Choroid plexus epithelial cell (primary cell): ENCODE measurements around the gene PROM2.

Experiments
- DNase-seq: peaks from one replicate; pipeline ENCODE4 v3.0.0-alpha.2; 2010; ENCODE audit warnings: low read depth
- H3K4me3 ChIP-seq: 2 replicates; pipeline ENCODE4 v1.5.1; 2011; ENCODE audit warnings: low read depth, mild to moderate bottlenecking, control low read depth, low read length, moderate library complexity
- TF ChIP-seq, protein P1 (sequence below): conservative IDR thresholded peaks from 2 replicates; pipeline ENCODE4 v1.5.1; 2011; ENCODE audit warnings: low read depth, mild to moderate bottlenecking, control low read depth, inconsistent platforms, low read length, moderate library complexity

The PROM2 gene

DNA sequence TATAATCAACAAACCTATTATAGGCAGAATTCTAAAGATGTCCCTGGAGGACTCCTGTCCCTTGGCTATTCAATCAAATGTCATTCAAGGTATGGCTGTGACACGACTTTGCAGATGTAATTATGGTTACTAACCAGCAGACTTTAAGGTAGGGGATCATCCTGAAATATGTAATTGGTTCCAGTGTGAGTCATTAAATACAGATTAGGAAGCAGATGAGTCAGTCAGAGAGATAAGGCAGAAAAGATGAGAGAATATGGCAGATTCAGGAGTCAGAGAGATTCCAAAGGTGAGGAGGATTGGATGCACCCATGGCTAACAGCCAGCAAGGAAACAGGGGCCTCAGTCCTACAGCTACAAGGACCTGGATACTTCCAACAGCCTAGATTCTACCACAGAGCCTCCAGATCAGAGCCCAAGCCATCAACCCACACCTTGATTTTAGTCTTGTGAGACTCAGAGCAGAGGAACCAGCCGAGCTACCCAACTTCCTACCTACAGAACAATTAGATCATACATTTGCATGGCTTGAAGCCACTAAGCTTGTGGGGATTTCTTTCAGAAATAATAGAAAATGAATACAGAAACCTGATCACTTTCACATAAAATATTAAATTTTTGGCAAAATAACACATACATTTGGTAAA is 11.2 kb upstream of the PROM2 start:
- H3K4me3 ChIP-seq: no peak overlapping the region
- DNase-seq: no peak
- TF ChIP-seq, protein P1, sequence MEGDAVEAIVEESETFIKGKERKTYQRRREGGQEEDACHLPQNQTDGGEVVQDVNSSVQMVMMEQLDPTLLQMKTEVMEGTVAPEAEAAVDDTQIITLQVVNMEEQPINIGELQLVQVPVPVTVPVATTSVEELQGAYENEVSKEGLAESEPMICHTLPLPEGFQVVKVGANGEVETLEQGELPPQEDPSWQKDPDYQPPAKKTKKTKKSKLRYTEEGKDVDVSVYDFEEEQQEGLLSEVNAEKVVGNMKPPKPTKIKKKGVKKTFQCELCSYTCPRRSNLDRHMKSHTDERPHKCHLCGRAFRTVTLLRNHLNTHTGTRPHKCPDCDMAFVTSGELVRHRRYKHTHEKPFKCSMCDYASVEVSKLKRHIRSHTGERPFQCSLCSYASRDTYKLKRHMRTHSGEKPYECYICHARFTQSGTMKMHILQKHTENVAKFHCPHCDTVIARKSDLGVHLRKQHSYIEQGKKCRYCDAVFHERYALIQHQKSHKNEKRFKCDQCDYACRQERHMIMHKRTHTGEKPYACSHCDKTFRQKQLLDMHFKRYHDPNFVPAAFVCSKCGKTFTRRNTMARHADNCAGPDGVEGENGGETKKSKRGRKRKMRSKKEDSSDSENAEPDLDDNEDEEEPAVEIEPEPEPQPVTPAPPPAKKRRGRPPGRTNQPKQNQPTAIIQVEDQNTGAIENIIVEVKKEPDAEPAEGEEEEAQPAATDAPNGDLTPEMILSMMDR: no peak

DNA sequence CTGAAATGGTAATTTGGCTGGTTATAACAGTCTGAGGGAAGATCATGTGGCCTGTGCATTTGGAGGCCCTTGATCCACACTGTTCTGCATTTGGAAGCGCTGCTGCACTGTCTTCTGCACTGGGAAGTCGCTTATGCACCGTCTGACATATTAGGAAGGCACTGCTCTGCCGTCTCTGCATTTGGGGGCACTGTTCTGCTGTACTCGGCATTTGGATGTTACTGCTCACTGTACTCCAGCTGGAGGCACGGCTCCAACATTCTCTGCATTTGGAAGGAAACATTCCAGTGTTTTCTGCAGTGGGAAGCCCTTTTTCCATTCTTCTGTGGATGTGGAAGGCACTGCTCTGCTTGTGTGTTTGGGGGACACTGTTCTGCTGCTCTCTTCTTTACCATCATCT is 9.6 kb upstream of the PROM2 start:
- DNase-seq: no peak
- TF ChIP-seq, protein P1: no peak
- no peak overlapping the region for H3K4me3 ChIP-seq

DNA sequence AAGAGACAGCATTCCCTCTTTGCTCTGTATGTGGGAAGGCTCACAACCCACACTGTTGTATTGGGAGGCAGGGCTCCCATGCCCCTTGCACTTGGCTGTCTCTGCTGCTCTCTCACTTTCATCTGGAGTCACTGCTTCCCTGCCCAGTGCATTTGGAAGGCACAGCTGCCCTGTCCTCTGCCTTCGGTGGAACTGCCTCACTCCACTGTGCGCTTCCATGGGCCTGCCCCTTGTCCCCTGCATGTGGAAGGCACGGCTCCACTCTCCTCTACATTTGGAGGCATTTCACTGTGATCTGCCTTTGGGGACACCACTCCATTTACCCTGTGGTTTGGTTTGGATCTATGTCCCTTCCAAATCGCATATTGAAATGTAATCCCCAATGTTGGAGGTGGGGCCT is 9.1 kb upstream of the PROM2 start:
- no peak for DNase-seq
- no peak overlapping the region for H3K4me3 ChIP-seq
- TF ChIP-seq, protein P1: no peak

DNA sequence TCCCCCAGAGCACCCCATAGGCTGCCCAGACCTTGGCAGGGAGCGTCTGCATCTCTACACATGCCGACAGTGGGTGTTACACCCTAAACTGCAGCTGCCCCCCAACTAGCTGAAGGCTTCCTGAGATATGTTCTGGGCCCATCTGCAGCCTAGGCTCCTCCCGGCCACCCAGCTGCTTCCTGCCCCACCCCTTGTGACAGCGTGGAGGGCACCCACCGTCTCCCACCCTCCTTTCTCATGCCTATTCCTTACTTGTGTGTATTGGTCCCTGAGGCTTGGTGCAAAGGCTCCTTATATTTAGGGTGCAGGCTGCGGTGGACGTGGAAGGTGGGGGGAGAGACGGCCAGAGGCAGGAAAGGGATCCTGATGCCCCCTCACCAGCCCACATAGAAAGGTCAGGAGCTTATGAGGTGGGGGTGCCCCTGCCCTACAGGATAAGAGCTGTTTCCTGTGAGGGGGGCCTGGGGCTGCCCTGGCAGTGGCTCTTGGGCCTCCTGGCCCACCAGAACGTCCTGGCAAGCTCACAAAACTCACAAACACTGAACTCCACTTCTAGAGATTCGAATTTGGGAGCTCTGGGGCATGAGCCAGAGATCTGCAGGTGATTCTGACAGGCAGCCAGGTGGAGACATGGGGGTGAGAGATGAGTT is 7.3 kb upstream of the PROM2 start:
- TF ChIP-seq, protein P1: no peak
- H3K4me3 ChIP-seq: no peak overlapping the region
- no peak for DNase-seq

DNA sequence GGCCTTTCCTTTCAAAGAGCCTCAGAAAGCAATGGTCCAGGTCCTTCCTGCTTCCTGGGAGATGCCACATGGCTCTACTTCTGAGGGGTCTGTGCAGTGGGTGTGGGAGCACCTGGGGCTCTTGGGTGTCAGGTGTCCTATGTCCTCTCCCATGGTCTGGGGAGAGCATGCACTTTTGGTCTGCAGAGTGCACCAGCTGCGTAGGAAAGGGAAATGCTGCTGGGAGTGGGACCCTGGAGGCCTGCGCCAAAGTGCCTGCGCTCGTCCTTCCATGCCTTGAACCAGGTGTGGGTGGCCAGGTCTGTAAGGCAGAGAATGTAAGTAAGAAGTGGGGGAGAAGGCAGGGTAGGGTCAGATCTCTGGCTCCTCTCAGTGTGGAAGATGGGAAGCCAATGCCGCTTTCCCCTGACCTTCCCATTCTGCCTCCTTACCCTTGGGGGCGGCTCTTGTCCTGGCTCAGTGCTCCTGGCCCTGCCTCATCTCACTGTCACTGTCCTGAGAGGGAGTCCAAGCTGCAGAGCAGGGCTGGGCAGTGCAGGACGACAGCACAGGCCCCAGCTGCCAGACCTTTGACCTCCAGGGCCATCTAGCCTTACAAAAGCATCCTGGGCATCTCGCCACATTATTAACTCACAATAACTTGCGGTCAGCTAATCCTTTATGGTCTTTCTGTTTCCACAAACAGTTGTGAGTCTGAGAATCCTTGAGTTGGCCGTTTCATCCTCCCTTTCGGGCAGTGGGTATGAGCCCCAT is 6.6 kb upstream of the PROM2 start:
- TF ChIP-seq, protein P1: no peak
- H3K4me3 ChIP-seq: no peak overlapping the region
- DNase-seq: peak; percentile 5

DNA sequence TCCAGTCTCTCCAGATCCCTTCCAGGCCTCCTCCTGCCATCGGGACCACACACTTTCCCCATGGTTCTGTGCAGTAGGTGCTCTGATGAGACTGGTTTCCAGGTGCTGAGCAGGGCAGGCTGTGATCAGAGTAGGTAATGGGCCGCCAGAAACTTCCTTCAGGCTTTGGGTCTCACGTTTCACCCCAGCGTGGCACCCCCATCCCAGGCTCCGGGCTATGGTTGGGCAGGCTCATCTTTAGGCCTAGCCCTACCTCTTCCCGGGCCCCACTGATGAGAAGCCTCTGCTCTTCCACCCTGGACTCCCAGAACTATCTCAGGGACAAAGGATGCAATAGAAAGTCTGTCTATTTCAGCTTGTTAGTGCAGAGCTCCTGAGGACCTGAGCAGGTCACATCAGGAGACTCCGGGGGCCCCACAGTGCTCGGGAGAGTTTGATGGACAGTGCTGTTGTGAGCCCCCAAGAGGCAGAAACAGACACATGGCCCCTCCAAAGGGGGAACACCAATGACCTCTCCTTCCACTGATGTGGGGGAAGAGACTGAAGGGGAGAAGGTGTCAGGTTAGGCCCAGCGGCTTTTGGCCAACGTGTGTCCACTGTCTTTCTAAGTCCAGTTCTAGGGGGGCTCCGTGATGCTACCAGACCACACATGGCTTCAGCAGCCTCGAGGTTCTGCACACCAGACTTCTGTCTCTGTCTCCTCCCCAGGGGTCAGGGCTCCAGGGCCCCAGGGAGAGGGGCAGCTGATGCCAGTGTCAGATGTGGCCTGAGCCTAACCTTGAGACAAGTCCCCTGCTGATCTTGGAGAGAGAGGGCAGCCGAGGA is 5.8 kb upstream of the PROM2 start:
- H3K4me3 ChIP-seq: no peak overlapping the region
- no peak for DNase-seq

More for the DNA sequence above, 5.8 kb upstream of the PROM2 start:
- TF ChIP-seq, protein P1: no peak
